Panc1 (cell line): Measurements from ENCODE around the gene ALG14.

Experiments used
- TF ChIP-seq, protein P1 (sequence below): fragments of 450-650 bp; IDR thresholded peaks from 2 replicates; pipeline ENCODE4 v1.5.1; 2017; ENCODE audit warnings: mild to moderate bottlenecking
- TF ChIP-seq, protein P2 (sequence below), 2 experiments: IDR thresholded peaks; 2 replicates each; pipeline ENCODE4 v1.6.1; 2011 to 2012; ENCODE audit warnings: low read depth in 2 of 2, control low read depth in 1 of 2, low read length in 1 of 2, mild to moderate bottlenecking in 1 of 2, moderate library complexity in 1 of 2; ENCODE audit not compliant: insufficient read depth in 1 of 2

DNA sequence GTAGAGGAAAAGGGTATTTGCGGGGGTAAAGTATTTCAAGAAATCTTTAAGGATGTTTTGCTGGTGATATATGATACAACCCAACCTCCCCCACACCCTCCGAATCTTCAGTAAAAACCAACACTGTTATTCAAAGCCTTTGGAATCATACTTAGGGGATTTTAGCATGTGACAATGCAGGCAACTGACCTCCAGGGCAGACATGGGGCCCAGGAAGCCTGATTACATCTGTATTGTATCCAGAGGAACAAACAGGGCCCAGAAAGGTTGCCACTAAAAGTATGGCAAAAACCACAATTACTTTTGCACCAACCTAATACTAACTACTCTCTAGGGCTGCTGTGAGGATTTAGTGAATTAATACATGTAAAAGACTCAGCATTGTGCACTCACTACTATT is 102.0 kb downstream of the ALG14 start:
- TF ChIP-seq, protein P1, sequence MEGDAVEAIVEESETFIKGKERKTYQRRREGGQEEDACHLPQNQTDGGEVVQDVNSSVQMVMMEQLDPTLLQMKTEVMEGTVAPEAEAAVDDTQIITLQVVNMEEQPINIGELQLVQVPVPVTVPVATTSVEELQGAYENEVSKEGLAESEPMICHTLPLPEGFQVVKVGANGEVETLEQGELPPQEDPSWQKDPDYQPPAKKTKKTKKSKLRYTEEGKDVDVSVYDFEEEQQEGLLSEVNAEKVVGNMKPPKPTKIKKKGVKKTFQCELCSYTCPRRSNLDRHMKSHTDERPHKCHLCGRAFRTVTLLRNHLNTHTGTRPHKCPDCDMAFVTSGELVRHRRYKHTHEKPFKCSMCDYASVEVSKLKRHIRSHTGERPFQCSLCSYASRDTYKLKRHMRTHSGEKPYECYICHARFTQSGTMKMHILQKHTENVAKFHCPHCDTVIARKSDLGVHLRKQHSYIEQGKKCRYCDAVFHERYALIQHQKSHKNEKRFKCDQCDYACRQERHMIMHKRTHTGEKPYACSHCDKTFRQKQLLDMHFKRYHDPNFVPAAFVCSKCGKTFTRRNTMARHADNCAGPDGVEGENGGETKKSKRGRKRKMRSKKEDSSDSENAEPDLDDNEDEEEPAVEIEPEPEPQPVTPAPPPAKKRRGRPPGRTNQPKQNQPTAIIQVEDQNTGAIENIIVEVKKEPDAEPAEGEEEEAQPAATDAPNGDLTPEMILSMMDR = no peak
- TF ChIP-seq, protein P2, sequence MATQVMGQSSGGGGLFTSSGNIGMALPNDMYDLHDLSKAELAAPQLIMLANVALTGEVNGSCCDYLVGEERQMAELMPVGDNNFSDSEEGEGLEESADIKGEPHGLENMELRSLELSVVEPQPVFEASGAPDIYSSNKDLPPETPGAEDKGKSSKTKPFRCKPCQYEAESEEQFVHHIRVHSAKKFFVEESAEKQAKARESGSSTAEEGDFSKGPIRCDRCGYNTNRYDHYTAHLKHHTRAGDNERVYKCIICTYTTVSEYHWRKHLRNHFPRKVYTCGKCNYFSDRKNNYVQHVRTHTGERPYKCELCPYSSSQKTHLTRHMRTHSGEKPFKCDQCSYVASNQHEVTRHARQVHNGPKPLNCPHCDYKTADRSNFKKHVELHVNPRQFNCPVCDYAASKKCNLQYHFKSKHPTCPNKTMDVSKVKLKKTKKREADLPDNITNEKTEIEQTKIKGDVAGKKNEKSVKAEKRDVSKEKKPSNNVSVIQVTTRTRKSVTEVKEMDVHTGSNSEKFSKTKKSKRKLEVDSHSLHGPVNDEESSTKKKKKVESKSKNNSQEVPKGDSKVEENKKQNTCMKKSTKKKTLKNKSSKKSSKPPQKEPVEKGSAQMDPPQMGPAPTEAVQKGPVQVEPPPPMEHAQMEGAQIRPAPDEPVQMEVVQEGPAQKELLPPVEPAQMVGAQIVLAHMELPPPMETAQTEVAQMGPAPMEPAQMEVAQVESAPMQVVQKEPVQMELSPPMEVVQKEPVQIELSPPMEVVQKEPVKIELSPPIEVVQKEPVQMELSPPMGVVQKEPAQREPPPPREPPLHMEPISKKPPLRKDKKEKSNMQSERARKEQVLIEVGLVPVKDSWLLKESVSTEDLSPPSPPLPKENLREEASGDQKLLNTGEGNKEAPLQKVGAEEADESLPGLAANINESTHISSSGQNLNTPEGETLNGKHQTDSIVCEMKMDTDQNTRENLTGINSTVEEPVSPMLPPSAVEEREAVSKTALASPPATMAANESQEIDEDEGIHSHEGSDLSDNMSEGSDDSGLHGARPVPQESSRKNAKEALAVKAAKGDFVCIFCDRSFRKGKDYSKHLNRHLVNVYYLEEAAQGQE (IDR thresholded peaks at IDR 0.05; ENCODE audit: insufficient read depth in 1 of 2, low read depth in 2 of 2, low read length in 1 of 2) = no peak
